GM19043 (cell line): ENCODE data around the gene USP28.
"Not testable (repeated sequence)": the region's sequence is repeated elsewhere in the genome, so short reads cannot be mapped to it uniquely, and the experiment has no call there.

ENCODE experiments used
- ATAC-seq: cut with Tn5 transposase; IDR thresholded peaks from one replicate; pipeline ENCODE4 v1.9.1; 2021; ENCODE audit warnings: low read depth; ENCODE audit not compliant: unreplicated experiment

Gene USP28

GRCh38 chr11:113875234-113876073, at the start of gene USP28:
Gene USP28, minus strand, starts transcription at chr11:113875572. Its CDS starts 71 bp downstream, at chr11:113875501.
- peak; percentile 76 for ATAC-seq

- ATAC-seq = no peak
Measured at GRCh38 chr11:113923572-113923971, 48.2 kb upstream of the USP28 start.

GRCh38 chr11:113911491-113911890, 36.1 kb upstream of the USP28 start:
- not testable (repeated sequence) for ATAC-seq

- ATAC-seq = no peak
Measured at GRCh38 chr11:113908098-113908497, 32.7 kb upstream of the USP28 start.

DNA sequence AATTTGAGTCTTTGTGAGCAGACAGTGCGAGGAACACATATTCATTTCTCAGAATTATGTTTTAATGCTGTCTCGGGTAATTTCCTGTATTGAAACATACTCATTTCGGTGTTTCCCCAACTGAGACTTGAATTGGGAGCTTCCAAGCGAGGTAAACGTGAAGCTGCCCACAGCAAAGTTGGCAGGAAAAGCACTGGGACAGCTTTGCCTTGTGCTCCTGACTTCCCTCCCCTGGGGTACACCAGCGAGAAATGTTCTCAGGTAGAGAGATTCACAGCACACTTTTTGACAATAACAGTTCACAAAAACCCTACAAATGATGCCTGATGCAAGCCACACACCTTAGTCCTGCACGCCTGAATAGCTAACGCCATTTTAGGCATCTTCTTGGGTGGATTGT, 32.3 kb upstream of the USP28 start:
- ATAC-seq = no peak

- ATAC-seq = no peak
Measured at GRCh38 chr11:113907152-113907551, 31.8 kb upstream of the USP28 start.

DNA sequence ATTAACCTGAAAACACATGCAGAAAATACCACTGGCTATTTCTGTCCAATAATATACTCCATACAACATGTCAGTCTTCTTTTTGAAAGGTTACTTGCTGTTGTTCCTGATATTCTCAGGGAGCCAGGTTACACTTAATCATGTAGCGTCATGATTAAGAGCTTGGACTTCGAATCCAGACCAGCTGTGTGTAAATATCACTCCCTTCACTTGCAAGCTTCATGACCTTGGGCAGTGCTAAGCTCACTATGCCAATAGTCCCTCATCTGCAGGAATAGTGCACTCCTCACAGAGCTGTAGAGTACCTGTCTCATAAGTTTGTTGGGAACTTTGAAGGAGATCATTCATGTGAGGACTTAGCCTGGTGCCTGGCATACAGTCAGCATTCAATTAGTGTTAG, 31.1 kb upstream of the USP28 start:
- ATAC-seq = no peak

DNA sequence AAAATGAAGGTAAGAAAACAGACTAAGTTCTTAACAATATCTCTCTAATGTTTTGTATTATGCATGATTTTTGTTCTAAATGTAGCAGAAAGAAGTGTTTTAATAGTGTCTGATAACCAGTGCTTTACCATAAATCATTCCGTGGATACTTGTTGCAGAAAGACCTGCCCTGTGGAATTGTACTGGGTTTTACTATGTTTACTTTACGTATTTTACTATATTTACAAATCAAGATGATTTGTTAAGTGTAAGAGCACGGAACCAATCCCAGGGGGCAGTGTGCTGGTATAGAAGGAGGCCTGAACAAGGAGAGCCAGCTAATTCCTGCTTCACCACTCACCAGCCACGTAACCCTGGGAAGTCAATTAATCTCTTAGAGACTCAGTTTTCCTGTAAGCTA, 30.7 kb upstream of the USP28 start:
- ATAC-seq = no peak

DNA sequence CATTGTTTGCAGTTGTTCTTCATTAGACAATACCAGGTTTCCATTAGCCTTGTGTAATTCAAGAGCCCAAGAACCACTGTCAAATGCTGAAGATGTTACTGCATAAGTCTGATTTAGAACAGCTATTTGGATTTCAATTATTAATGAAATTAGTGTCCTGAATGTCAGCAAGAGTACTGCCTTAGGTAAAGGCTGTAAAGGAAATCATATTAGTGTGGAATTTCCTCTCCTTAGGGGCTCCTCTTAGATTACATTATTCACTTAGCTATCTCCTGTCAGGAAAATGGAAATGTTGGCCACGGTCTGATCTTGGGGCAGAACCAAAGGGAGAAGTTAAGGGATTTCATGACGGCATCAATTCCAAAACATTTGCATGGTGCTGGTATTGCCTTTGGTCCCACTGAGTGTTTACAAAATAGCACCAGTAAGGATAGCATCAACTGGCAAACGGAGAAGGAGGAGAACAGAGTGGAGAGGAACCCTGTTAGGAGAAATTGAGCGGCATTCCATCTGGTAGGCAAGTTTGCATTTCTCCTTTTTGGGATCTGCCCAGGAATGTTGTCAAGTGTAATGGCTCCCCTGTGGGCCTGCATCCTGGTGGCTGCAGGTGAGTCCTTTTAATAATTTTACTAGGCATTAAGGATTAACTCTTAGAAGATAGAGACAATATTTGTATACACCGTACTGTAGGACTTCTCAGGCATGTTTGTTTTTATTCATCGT, 29.2 kb upstream of the USP28 start, which contains the start of gene HTR3B:
Gene HTR3B, plus strand, starts transcription at position 418 of the 723 bp plus-strand sequence. Its CDS starts 138 bp downstream, at position 556.
- no peak for ATAC-seq

DNA sequence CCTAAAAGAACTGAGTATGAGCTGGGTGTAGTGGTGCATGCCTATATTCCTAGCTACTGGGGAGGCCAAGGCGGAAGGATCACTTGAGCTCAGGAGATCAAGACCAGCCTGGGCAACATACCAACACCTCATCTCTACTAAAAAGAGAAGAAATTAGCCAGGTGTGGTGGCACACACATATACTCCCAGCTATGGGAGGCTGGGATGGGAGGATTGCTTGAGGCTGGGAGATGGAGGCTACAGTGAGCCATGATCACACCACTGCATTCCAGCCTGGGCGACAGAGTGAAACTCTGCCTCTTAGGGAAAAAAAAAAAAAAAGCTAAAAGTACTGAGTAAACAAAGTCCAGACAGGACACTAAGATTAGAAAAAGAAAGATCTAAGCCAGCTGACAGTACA, 25.8 kb upstream of the USP28 start:
- no peak for ATAC-seq

GRCh38 chr11:113896156-113896879, 20.9 kb upstream of the USP28 start:
- no peak for ATAC-seq

GRCh38 chr11:113895367-113896155, 20.2 kb upstream of the USP28 start:
- ATAC-seq = no peak

DNA sequence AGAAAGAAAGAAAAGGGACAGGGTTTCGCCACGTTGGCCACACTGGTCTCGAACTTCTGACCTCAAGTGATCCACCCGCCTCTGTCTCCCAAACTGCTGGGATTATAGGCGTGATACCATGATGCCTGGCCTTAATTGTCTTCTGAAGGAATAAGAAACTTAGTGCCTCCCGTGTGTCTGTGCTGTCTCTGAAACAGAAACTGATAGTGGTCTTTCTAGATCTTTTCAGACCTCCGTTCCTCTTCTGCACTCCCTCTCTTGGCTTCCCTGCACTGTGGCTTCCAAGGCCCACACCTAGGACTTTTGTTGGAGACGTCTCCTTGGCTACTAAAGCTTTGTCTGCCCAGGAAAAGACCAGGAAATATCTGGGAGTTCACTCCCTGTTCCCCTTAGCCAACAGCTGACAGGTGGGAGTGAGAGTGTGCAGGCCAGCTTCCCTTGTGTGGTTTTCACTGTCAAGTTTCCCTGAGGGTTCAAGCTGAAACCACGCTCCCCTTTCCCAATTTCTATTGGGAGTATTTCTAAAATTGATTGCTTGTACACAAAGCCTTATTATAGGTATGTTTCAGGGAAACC, 19.1 kb upstream of the USP28 start:
- ATAC-seq = no peak

DNA sequence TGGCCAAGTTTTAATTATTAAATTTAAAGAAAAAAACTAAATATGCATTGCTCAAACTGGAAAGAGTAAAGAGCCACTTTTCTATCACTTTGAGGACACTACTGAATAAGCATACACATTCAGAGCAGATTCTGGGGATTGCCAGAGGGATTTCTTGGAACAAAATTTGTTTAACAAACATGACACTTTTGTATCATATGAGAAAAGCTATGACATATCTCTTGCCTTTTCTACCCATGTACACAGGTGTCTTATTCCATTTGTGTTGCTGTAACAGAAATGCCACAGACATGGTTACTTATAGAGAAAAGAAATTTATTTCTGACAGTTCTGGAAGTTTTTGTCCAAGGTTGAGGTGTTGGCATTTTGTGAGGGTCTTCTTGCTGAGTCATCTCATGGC, 13.5 kb upstream of the USP28 start:
- ATAC-seq = no peak

GRCh38 chr11:113885897-113886296, 10.5 kb upstream of the USP28 start:
- ATAC-seq = no peak

DNA sequence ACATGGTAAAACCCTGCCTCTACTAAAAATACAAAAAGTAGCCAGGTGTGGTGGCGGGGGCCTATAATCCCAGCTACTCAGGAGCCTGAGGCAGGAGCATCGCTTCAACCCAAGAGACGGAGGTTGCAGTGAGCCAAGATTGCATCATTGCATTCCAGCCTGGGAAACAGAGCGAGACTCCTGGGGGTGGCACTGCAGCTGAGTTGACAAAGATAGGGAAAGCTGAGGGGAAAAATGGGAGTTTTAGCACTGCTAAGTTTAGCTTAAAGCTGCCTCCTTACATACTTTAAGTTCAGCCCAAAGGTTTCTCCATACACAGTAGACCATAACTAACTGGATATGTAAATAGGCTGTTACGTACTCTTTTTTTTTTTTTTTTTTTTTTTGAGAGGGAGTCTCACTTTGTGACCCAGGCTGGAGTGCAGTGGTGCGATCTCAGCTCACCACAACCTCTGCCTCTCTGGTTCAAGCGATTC, 9.0 kb upstream of the USP28 start:
- ATAC-seq = no peak

DNA sequence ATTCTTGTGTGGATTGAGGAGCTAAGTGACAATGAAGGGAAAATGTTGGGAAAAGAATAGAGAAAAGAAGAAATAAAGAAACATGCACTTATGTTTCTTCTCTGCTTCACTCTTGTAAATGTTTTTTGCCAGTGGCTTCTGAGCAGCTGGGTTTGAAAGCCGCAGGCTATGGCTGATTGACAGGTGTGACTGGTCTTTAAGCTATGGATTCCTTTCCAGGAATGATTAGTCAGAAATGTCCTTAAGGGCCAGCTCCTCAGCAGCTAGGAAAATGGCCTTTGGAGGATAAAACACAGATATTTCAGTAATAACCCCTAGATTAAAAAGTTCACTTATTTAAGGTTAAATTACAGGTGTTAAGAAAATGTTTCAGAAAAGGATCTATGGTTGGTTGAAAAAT, 6.5 kb upstream of the USP28 start:
- no peak for ATAC-seq

- ATAC-seq = no peak
Measured at GRCh38 chr11:113880971-113881370, 5.6 kb upstream of the USP28 start.

- not testable (repeated sequence) for ATAC-seq
Measured at GRCh38 chr11:113879446-113879845, 4.1 kb upstream of the USP28 start.

DNA sequence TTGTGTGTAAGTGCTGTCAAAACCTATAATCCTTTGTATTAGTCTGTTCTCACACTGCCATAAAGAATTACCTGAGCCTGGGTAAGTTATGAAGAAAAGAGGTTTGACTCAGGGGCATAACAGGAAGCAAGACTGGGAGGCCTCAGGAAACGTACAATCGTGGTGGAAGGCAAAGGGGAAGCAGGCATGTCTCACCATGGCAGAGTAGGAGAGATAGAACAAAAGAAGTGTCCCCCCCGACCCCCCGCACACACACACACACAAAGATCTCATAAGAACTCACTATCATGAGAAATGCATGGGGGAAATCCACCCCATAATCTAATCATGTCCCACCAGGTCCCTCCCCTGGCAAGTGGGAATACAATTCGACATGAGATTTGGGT, 2.3 kb upstream of the USP28 start:
- no peak for ATAC-seq
